ENCODE data around the gene ATP9A.
A peak's percentile ranks its signal among the peaks of the same experiment; 100 is the strongest.

Gene ATP9A

DNA sequence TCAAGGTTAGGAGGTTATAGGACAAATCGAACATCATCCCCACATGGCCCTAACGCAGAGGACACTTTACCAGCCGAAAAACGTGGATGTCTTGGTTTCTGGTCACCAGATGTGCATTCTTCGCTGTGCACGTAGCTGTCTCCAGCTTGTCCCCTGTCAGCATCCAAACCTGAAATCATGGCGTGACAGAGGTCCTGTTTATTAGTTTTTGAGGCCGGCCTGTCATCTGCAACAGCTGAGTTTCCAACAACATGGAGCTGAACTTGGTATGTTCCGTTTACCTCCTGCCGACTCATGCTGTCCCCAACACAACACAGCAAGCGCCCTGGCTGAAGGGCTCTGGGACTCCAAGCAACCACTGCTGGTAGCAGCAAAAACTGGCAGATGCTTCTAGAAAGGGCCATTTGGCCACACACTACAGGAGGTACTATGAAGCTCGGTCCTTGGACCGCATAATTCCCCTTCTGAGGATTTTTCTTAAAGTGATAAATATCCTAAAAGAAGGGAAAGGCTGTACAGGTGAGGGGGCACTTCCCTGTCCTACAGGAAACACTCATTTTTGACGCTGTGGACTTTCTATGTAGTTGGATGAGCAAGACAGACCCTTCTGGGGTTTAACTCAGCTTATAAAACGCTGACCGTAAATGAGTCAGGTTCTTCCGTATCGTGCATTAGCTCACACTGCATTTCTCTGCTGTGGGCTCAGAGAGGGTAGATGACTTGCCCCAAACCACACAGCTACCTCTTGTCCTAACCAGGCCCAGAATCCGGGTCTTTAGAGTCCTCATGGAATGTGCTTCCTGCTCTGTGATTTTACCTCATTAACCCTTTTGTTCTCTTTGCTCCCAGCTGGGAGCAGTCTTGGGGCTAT is 146.0 kb downstream of the ATP9A start:
- Histone ChIP-seq H3K27me3 (no peaks in the 10 kb centered on the region), H3K4me3 (no peak overlapping the region), H3K9ac (no peak overlapping the region), H3K9me3 (replicated peaks in 1 of 11) (no peaks in the 10 kb centered on the region), H3K4me1 (peaks cover 0 to 8% (median 5%) of the 10 kb centered on the region in 10 experiments; a peak in 13 of 20 replicates), H3K36me3 (peaks cover 0 to 9% (median 0%) of the 10 kb centered on the region in 11 experiments; a peak in 3 of 22 replicates), H3K4me2 (no peak overlapping the region), H3K27ac (no peak overlapping the region), H4K20me1 (peaks cover 0 to 7% (median 0%) of the 10 kb centered on the region in 11 experiments; a peak in 1 of 22 replicates)
- no peak for TF ChIP-seq Cebpa-rat (IDR thresholded peaks at IDR 0.05)

DNA sequence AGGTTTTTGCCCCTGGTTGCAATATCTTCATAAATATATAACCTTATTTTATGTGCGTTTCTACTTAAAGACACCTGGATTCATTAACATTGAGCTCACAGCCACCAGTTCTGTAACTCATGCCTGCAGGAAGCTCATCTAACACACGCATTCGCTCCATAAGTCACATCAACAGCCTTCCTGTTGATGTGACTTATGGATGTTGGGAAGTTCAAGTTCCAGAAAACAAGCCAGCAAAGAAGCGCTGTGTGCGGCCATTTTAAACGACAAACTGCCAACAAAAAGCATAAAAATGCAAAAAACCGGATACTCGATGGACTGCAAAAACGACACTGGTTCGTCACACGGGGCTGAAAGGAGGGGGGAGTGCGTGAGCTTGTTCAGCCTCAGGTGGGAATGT is 147.8 kb downstream of the ATP9A start:
- Histone ChIP-seq H3K27me3 (no peaks in the 10 kb centered on the region), H3K9me3 (replicated peaks in 1 of 11) (no peaks in the 10 kb centered on the region), H4K20me1 (peaks cover 0 to 7% (median 0%) of the 10 kb centered on the region in 11 experiments; a peak in 1 of 22 replicates), H3K9ac (no peak overlapping the region), H3K36me3 (peaks cover 0 to 9% (median 0%) of the 10 kb centered on the region in 11 experiments; a peak in 3 of 22 replicates), H3K4me3 (no peak overlapping the region), H3K4me1 (peaks cover 0 to 8% (median 5%) of the 10 kb centered on the region in 10 experiments; a peak in 13 of 20 replicates), H3K4me2 (no peak overlapping the region), H3K27ac (no peak overlapping the region)
- TF ChIP-seq Cebpa-rat (IDR thresholded peaks at IDR 0.05): no peak

DNA sequence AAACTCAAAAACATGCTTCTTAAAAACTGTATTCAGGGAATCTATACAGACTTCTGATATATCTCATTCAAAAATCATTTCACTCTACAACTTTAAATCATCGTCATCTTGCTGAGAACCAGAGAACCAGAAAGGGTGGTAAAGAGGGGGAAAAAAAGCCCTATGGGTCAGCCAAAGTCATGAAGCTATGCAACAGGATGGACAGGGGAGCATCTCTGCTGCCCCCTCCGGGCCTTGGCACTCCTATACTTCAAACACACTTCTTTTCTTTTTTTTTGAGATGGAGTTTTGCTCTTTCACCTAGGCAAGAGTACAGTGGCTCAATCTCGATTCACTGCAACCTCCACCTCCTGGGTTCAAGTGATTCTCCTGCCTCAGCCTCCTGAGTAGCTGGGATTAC is 152.1 kb downstream of the ATP9A start:
- Histone ChIP-seq H3K27ac (no peak overlapping the region), H3K9me3 (replicated peaks in 1 of 11) (no peaks in the 10 kb centered on the region), H3K4me1 (peaks cover 0 to 7% (median 2%) of the 10 kb centered on the region in 10 experiments; a peak in 7 of 20 replicates), H3K4me3 (no peak overlapping the region), H4K20me1 (no peaks in the 10 kb centered on the region), H3K27me3 (no peaks in the 10 kb centered on the region), H3K36me3 (peaks cover 0 to 9% (median 0%) of the 10 kb centered on the region in 11 experiments; a peak in 3 of 22 replicates), H3K4me2 (no peak overlapping the region), H3K9ac (no peak overlapping the region)
- TF ChIP-seq Cebpa-rat (IDR thresholded peaks at IDR 0.05): no peak

DNA sequence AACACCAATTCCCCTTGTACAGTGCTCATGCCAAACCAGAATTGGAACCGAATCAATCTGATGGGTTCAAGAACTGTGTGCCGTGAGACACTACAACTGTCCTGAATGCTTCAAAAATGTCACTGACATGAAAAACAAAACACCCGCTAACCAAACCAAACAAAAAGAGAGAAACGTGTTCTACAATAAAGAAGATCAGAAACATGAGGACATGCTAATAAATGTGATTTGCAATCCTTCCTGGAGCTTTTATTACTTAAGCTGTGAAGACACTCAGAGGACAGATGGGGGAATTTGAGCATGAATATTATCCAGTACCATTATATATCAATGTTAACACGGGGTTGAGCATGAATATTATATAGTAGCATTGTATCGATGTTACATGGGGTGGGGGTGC is 153.5 kb downstream of the ATP9A start:
- TF ChIP-seq Cebpa-rat (IDR thresholded peaks at IDR 0.05): no peak
- Histone ChIP-seq H3K4me2 (peak overlapping the region in 4 of 11 experiments; percentile 21 to 45 (median 30); a peak in 4 of 22 replicates), H3K27ac (no peak overlapping the region), H3K9me3 (replicated peaks in 1 of 11) (no peaks in the 10 kb centered on the region), H3K9ac (no peak overlapping the region), H3K36me3 (peaks cover 0 to 9% (median 0%) of the 10 kb centered on the region in 11 experiments; a peak in 3 of 22 replicates), H4K20me1 (no peaks in the 10 kb centered on the region), H3K4me3 (no peak overlapping the region), H3K27me3 (no peaks in the 10 kb centered on the region), H3K4me1 (peaks cover 0 to 7% (median 2%) of the 10 kb centered on the region in 10 experiments; a peak in 7 of 20 replicates)

DNA sequence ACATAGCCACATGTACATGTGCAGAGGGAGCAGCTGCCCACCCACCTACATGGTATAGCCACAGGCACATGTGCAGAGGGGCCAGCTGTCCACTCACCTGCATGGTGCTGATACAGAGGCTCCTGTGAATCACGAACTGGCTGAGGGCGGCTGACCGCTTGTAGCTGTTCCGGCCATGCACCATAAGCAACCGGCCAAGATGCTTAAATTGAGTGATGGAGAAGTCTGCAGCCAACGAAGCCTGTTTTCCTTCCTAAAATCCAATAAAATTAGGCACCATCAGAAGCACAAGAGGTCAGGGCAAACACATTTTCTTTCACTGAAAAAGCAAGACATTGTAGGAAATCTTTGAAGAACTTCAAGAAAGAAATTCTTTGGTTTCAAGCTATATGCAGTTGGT is 154.6 kb downstream of the ATP9A start:
- Histone ChIP-seq H3K9me3 (replicated peaks in 1 of 11) (no peaks in the 10 kb centered on the region), H4K20me1 (no peaks in the 10 kb centered on the region), H3K27ac (no peak overlapping the region), H3K9ac (no peak overlapping the region), H3K36me3 (peaks cover 0 to 9% (median 0%) of the 10 kb centered on the region in 11 experiments; a peak in 3 of 22 replicates), H3K27me3 (no peaks in the 10 kb centered on the region), H3K4me1 (peaks cover 0 to 7% (median 2%) of the 10 kb centered on the region in 10 experiments; a peak in 7 of 20 replicates), H3K4me2 (no peak overlapping the region), H3K4me3 (no peak overlapping the region)
- TF ChIP-seq Cebpa-rat (IDR thresholded peaks at IDR 0.05): no peak

DNA sequence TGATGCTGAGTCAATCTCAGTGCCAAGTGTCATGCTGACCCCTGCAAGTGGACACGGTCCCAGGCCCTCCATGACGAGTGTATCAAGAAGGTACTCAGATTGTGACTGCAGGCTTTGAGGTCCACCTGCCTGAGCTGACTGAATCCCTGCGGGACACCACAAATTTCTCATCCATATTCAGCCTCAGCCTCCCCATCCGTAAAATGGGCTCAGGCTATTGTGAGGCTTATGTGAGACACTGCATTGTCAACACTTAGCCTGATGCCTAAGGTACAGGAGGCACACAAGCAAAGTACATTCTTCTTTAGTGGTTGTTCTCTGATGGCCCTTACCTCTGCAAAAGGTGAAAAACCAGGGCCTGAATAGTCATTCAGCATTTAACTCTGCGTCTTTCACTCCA is 155.3 kb downstream of the ATP9A start:
- Histone ChIP-seq H4K20me1 (no peaks in the 10 kb centered on the region), H3K9ac (no peak overlapping the region), H3K4me2 (no peak overlapping the region), H3K4me3 (no peak overlapping the region), H3K36me3 (peaks cover 0 to 6% (median 0%) of the 10 kb centered on the region in 11 experiments; a peak in 2 of 22 replicates), H3K4me1 (peaks cover 0 to 7% (median 2%) of the 10 kb centered on the region in 10 experiments; a peak in 7 of 20 replicates), H3K9me3 (replicated peaks in 1 of 11) (no peaks in the 10 kb centered on the region), H3K27me3 (no peaks in the 10 kb centered on the region), H3K27ac (no peak overlapping the region)
- TF ChIP-seq Cebpa-rat (IDR thresholded peaks at IDR 0.05): no peak

DNA sequence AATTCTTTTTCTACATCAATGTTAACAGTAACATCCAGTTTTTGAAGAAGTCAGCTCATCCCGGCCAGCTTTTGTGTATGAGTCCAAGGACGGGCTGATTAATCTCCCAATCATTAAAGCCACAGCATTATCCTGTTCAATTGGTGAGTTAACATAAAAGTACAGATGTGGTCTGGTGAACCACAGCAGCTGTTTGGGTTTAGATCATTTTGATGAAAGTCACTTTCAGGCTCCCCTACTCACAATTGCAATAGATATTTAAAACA is 156.6 kb downstream of the ATP9A start:
- Histone ChIP-seq H3K27ac (no peak overlapping the region), H3K4me3 (no peak overlapping the region), H3K4me1 (peaks cover 0 to 7% (median 2%) of the 10 kb centered on the region in 10 experiments; a peak in 7 of 20 replicates), H3K36me3 (peaks cover 0 to 5% (median 0%) of the 10 kb centered on the region in 11 experiments; a peak in 1 of 22 replicates), H3K9ac (no peak overlapping the region), H3K9me3 (replicated peaks in 1 of 11) (no peaks in the 10 kb centered on the region), H3K27me3 (no peaks in the 10 kb centered on the region), H3K4me2 (no peak overlapping the region), H4K20me1 (no peaks in the 10 kb centered on the region)
- TF ChIP-seq Cebpa-rat (IDR thresholded peaks at IDR 0.05): no peak

DNA sequence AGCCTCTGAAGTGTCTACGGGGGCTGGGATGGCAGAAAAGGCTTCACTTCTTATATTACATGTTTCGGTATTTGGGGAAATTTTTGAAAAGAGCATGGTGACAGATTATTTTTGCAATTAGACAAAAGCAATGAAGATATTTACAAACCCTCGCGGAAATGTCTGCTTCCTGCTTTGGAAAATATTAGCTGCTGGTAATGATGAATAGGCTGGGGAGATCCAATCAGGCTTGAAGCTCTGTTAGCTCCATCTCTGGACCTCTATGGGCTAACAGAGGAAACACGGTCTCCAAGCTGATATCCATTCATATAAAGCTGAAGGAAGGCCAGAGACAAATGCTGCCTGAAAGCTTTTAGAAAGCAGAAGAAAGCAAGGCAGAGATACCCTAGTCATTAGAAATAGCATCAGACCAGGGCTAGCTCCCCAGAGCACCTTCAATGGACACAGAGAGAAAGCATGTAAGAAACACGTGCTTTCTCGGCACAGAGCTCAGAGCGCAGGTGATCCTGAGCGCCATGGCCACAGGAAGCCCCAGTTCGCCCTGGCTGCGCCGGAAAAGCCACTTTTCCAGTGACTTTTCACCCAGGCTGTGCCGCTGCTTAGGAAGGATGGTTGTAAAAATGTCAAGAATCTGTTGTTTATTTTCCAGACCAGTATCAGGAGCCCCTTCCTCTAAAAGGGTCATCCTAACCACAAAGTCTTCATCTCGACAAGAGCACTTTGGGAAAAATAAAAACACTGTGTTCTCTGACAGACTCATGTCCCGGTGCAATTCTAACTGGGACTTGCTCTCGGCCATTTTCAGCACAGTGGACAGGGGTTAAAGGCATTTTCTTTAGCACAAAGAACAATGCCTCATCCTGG is 157.2 kb downstream of the ATP9A start:
- Histone ChIP-seq H4K20me1 (no peaks in the 10 kb centered on the region), H3K36me3 (peaks cover 0 to 5% (median 0%) of the 10 kb centered on the region in 11 experiments; a peak in 1 of 22 replicates), H3K4me2 (no peak overlapping the region), H3K4me1 (peaks cover 0 to 7% (median 2%) of the 10 kb centered on the region in 10 experiments; a peak in 7 of 20 replicates), H3K9ac (no peak overlapping the region), H3K9me3 (replicated peaks in 1 of 11) (no peaks in the 10 kb centered on the region), H3K4me3 (no peak overlapping the region), H3K27me3 (no peaks in the 10 kb centered on the region), H3K27ac (no peak overlapping the region)
- no peak for TF ChIP-seq Cebpa-rat (IDR thresholded peaks at IDR 0.05)

DNA sequence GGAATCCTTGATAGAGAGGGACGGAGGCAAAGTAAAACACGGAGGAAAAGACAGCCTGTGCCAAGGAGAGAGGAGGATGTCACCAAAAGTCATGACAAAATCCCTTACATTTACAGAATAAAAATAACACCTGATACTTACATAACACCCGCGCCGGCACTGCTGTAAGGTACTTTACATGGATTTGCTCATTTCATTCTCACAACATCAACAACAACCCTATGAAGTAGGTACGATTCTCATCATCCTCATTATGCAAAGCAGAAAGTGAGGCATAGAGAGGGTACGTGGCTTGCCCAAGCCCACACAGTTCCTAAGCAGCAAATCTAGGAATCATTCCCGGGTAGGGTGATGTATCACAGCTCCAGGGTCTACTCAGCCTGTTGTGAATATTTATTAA is 158.1 kb downstream of the ATP9A start:
- H4K20me1 ChIP-seq: no peaks in the 10 kb centered on the region; a peak in 1 of 22 replicates
- no peak overlapping the region for H3K4me3 ChIP-seq
- H3K4me1 ChIP-seq: peaks cover 0 to 7% (median 2%) of the 10 kb centered on the region in 10 experiments; a peak in 7 of 20 replicates
- no peak overlapping the region for H3K9ac ChIP-seq
- no peaks in the 10 kb centered on the region for H3K27me3 ChIP-seq
- no peak overlapping the region for H3K27ac ChIP-seq
- TF ChIP-seq Cebpa-rat (IDR thresholded peaks at IDR 0.05): no peak
- H3K36me3 ChIP-seq: peaks cover 0 to 5% (median 0%) of the 10 kb centered on the region in 11 experiments; a peak in 1 of 22 replicates
- no peaks in the 10 kb centered on the region for H3K9me3 ChIP-seq (replicated peaks in 1 of 11)
- H3K4me2 ChIP-seq: no peak overlapping the region
